GM11168 (cell line): Measurements from ENCODE around the gene TRIP10.

Experiments used
- in situ Hi-C: fragments of 300-500 bp; cut with MboI; formaldehyde crosslinking; loops from one replicate; pipeline ENCODE4 v1.12.0; 2022; ENCODE audit warnings: low sequenced_read_pairs; ENCODE audit not compliant: unreplicated experiment

The TRIP10 gene

GRCh38 chr19:6710273-6711077 is 29.0 kb upstream of the TRIP10 start:
- in situ Hi-C loops, result no loop called here

GRCh38 chr19:6711078-6711361 is 28.5 kb upstream of the TRIP10 start:
- in situ Hi-C loops, result no loop called here

- in situ Hi-C loops, result no loop called here
Observed at GRCh38 chr19:6711605-6712004, 27.9 kb upstream of the TRIP10 start.

- in situ Hi-C loops, result no loop called here
Observed at GRCh38 chr19:6712231-6712630, 27.2 kb upstream of the TRIP10 start.

GRCh38 chr19:6712692-6713670 is 26.5 kb upstream of the TRIP10 start:
- in situ Hi-C loops, result no loop called here

GRCh38 chr19:6713773-6714692 is 25.4 kb upstream of the TRIP10 start:
- in situ Hi-C loops, result no loop called here

- in situ Hi-C loops, result no loop called here
Observed at GRCh38 chr19:6714749-6715555, 24.5 kb upstream of the TRIP10 start.

- in situ Hi-C loops, result no loop called here
Observed at GRCh38 chr19:6716610-6716970, 22.9 kb upstream of the TRIP10 start.

- in situ Hi-C loops, result no loop called here
Observed at GRCh38 chr19:6717036-6717435, 22.4 kb upstream of the TRIP10 start.

GRCh38 chr19:6717441-6717971 is 22.0 kb upstream of the TRIP10 start:
- in situ Hi-C loops, result no loop called here

- in situ Hi-C loops, result no loop called here
Observed at GRCh38 chr19:6718111-6718740, 21.3 kb upstream of the TRIP10 start.

GRCh38 chr19:6718741-6719539 is 20.5 kb upstream of the TRIP10 start:
- in situ Hi-C loops, result no loop called here

GRCh38 chr19:6719540-6719861 is 20.0 kb upstream of the TRIP10 start:
- in situ Hi-C loops, result no loop called here

GRCh38 chr19:6719992-6720368 is 19.5 kb upstream of the TRIP10 start:
- in situ Hi-C loops, result no loop called here

- in situ Hi-C loops, result no loop called here
Observed at GRCh38 chr19:6720369-6721137, 18.9 kb upstream of the TRIP10 start, which contains the start of gene C3. TSS of gene C3 (minus strand) at chr19:6720650. CDS start at chr19:6720589, 61 bp downstream.

- in situ Hi-C loops, result no loop called here
Observed at GRCh38 chr19:6721138-6721474, 18.4 kb upstream of the TRIP10 start.

GRCh38 chr19:6721773-6722172 is 17.7 kb upstream of the TRIP10 start:
- in situ Hi-C loops, result no loop called here
